H1 (cell line): Measurements from ENCODE around the gene RUFY4. TPM values are rescaled to one million over a fixed set of nuclear protein-coding genes. Genes with fewer than 3 reads are reported as not detected.

Source experiments
- CTCF ChIA-PET: fragments of 300-600 bp; sonication (Branson Sonifier 250); formaldehyde crosslinking; loops from one replicate; lab custom pipeline; 2021; ENCODE audit not compliant: partially characterized antibody; lab: Charles Lee
- POLR2A ChIA-PET: fragments of 300-600 bp; sonication (Branson Sonifier 250); formaldehyde crosslinking; loops from one replicate; lab custom pipeline; 2021; ENCODE audit warnings: inconsistent platforms; ENCODE audit not compliant: partially characterized antibody; lab: Charles Lee
- DNase-seq, 2 experiments: peaks; one replicate each; pipeline versions ENCODE4 v3.0.0 to v3.0.0-alpha.2; 2010 to 2022; ENCODE audit warnings: low spot score in 2 of 2, low read depth in 1 of 2, mixed read lengths in 1 of 2
- FAIRE-seq: peaks from 2 replicates; lab custom pipeline; 2011; peaks lifted over from hg19 to GRCh38; lab: Jason Lieb, UNC
- H2AFZ ChIP-seq: 2 replicates; pipeline ENCODE4 v1.8.1; 2012; ENCODE audit warnings: low read length, inconsistent platforms
- H2AK5ac ChIP-seq: 2 replicates; pipeline ENCODE4 v1.6.1; 2013; ENCODE audit warnings: low read depth, low read length
- H2BK120ac ChIP-seq: replicated peaks from 2 replicates; pipeline ENCODE3; 2013; ENCODE audit warnings: low read depth, low read length, inconsistent platforms
- H2BK12ac ChIP-seq: 2 replicates; pipeline ENCODE4 v1.6.1; 2013; ENCODE audit warnings: low read depth, low read length
- H2BK15ac ChIP-seq: 2 replicates; pipeline ENCODE4 v1.6.1; 2013; ENCODE audit warnings: low read length
- H2BK20ac ChIP-seq: 2 replicates; pipeline ENCODE4 v1.6.1; 2013; ENCODE audit warnings: low read length
- H2BK5ac ChIP-seq: 2 replicates; pipeline ENCODE4 v1.6.1; 2013; ENCODE audit warnings: low read depth, low read length
- H3K14ac ChIP-seq: 2 replicates; pipeline ENCODE4 v1.6.1; 2013; ENCODE audit warnings: inconsistent platforms; ENCODE audit not compliant: insufficient read length
- H3K18ac ChIP-seq: 2 replicates; pipeline ENCODE4 v1.6.1; 2013; ENCODE audit warnings: low read length; ENCODE audit errors: extremely low read depth
- H3K23ac ChIP-seq: 2 replicates; pipeline ENCODE4 v1.6.1; 2013; ENCODE audit warnings: inconsistent platforms; ENCODE audit not compliant: insufficient read length
- H3K23me2 ChIP-seq: 2 replicates; pipeline ENCODE4 v1.6.1; 2013; ENCODE audit warnings: low read depth, low read length
- H3K27ac ChIP-seq: 2 replicates; pipeline ENCODE4 v1.6.1; 2011; ENCODE audit warnings: low read depth, low read length, inconsistent platforms
- H3K27me3 ChIP-seq, 4 experiments: replicated peaks in 1 of 4; 1 replicate in 1 of 4; 2 replicates in 3 of 4; pipeline versions ENCODE4 v1.6.1 to v1.8.1; 2011 to 2013; ENCODE audit warnings: low read length in 3 of 4, mild to moderate bottlenecking in 3 of 4, inconsistent platforms in 2 of 4, mixed read lengths in 2 of 4, moderate library complexity in 1 of 4; ENCODE audit not compliant: control insufficient read depth in 3 of 4, insufficient read depth in 3 of 4; ENCODE audit errors: extremely low read depth in 1 of 4
- H3K36me3 ChIP-seq, 4 experiments: 2 replicates each; pipeline versions ENCODE4 v1.6.1 to v1.8.1; 2011 to 2013; ENCODE audit warnings: mild to moderate bottlenecking in 4 of 4, low read length in 3 of 4, moderate library complexity in 2 of 4, control low read depth in 1 of 4, inconsistent platforms in 1 of 4; ENCODE audit not compliant: insufficient read depth in 4 of 4, control insufficient read depth in 2 of 4
- H3K4ac ChIP-seq: replicated peaks from 2 replicates; pipeline ENCODE3; 2013; ENCODE audit warnings: low read length, low read depth, mixed read lengths, inconsistent platforms; ENCODE audit not compliant: insufficient read length
- H3K4me1 ChIP-seq, 4 experiments: replicated peaks in 1 of 4; 1 replicate in 1 of 4; 2 replicates in 3 of 4; pipeline versions ENCODE4 v1.6.1 to v1.8.1; 2011 to 2013; ENCODE audit warnings: low read length in 3 of 4, inconsistent platforms in 2 of 4, mixed read lengths in 1 of 4; ENCODE audit not compliant: insufficient read depth in 4 of 4, control insufficient read depth in 3 of 4
- H3K4me2 ChIP-seq, 2 experiments: 2 replicates each; pipeline versions ENCODE4 v1.6.1 to v1.8.1; 2011 to 2013; ENCODE audit warnings: low read depth in 2 of 2, low read length in 2 of 2, control low read depth in 1 of 2, inconsistent platforms in 1 of 2, mild to moderate bottlenecking in 1 of 2; ENCODE audit not compliant: insufficient read depth in 1 of 2
- H3K4me3 ChIP-seq, 4 experiments: fragments of 200-600, 300-600 bp in 1 of 4; sonication (generic), shearing (Covaris generic), sonication (Bioruptor Twin) in 1 of 4; 2 replicates each; pipeline versions ENCODE4 v1.5.1 to v1.8.1; 2011 to 2016; ENCODE audit warnings: low read length in 4 of 4, low read depth in 3 of 4, control low read depth in 2 of 4, inconsistent platforms in 2 of 4, mild to moderate bottlenecking in 2 of 4, mixed read lengths in 1 of 4, moderate library complexity in 1 of 4; ENCODE audit not compliant: insufficient read depth in 2 of 4; ENCODE audit errors: extremely low read depth in 1 of 4
- H3K56ac ChIP-seq: replicated peaks from 2 replicates; pipeline ENCODE3; 2013; ENCODE audit warnings: low read depth, mild to moderate bottlenecking, mixed read lengths, low read length, inconsistent platforms; ENCODE audit not compliant: insufficient read length
- H3K79me1 ChIP-seq: 2 replicates; pipeline ENCODE4 v1.6.1; 2013; ENCODE audit warnings: low read depth, low read length, control low read depth
- H3K79me2 ChIP-seq, 2 experiments: 2 replicates each; pipeline versions ENCODE4 v1.6.1 to v1.8.1; 2012 to 2013; ENCODE audit warnings: low read length in 2 of 2, mild to moderate bottlenecking in 2 of 2, inconsistent platforms in 1 of 2; ENCODE audit not compliant: insufficient read depth in 2 of 2, control insufficient read depth in 1 of 2
- H3K9ac ChIP-seq, 4 experiments: replicated peaks in 1 of 4; 1 replicate in 1 of 4; 2 replicates in 3 of 4; pipeline versions ENCODE4 v1.6.1 to v1.8.1; 2011 to 2013; ENCODE audit warnings: low read depth in 3 of 4, low read length in 3 of 4, control low read depth in 2 of 4, mild to moderate bottlenecking in 2 of 4, moderate library complexity in 2 of 4, inconsistent platforms in 1 of 4; ENCODE audit errors: extremely low read depth in 1 of 4
- H3K9me3 ChIP-seq, 2 experiments: 2 replicates each; pipeline versions ENCODE4 v1.6.1 to v1.8.1; 2012 to 2013; ENCODE audit warnings: mild to moderate bottlenecking in 2 of 2, moderate library complexity in 2 of 2, control low read depth in 1 of 2, inconsistent platforms in 1 of 2, low read depth in 1 of 2, low read length in 1 of 2, mixed read lengths in 1 of 2; ENCODE audit not compliant: insufficient read depth in 2 of 2
- H4K20me1 ChIP-seq, 2 experiments: replicated peaks in 1 of 2; 2 replicates each; pipeline versions ENCODE3 to v1.8.1; 2011 to 2013; ENCODE audit warnings: inconsistent platforms in 2 of 2, low read length in 2 of 2, mild to moderate bottlenecking in 1 of 2; ENCODE audit not compliant: insufficient read depth in 2 of 2, control insufficient read depth in 1 of 2
- H4K5ac ChIP-seq: 2 replicates; pipeline ENCODE4 v1.6.1; 2013; ENCODE audit warnings: low read length, low read depth, mixed read lengths, inconsistent platforms; ENCODE audit not compliant: insufficient read length
- H4K8ac ChIP-seq: 2 replicates; pipeline ENCODE4 v1.8.0; 2013; ENCODE audit warnings: mild to moderate bottlenecking, moderate library complexity, low read length, inconsistent platforms; ENCODE audit not compliant: insufficient read depth; ENCODE audit errors: extremely low read depth
- H4K91ac ChIP-seq: replicated peaks from 2 replicates; pipeline ENCODE3; 2013; ENCODE audit warnings: low read length, mixed read lengths, inconsistent platforms; ENCODE audit not compliant: insufficient read length
- EZH2 ChIP-seq: fragments of 200-600 bp; sonication (generic); IDR thresholded peaks from 2 replicates; pipeline ENCODE4 v1.7.1; 2012; ENCODE audit warnings: low read depth, mild to moderate bottlenecking, moderate library complexity, low read length, inconsistent platforms; ENCODE audit not compliant: severe bottlenecking
- HDAC2 ChIP-seq, 2 experiments: fragments of 300-600 bp in 1 of 2; sonication (generic) in 1 of 2; IDR thresholded peaks; 2 replicates each; pipeline ENCODE4 v1.6.1; 2011 to 2012; ENCODE audit warnings: low read depth in 2 of 2, low read length in 2 of 2, mild to moderate bottlenecking in 2 of 2, moderate library complexity in 2 of 2, borderline replicate concordance in 1 of 2, inconsistent platforms in 1 of 2
- KDM1A ChIP-seq: fragments of 200-600, 300-600 bp; sonication (generic); IDR thresholded peaks from 2 replicates; pipeline ENCODE4 v1.7.1; 2016; ENCODE audit warnings: mild to moderate bottlenecking, low read length, borderline replicate concordance
- NRF1 ChIP-seq: IDR thresholded peaks from 2 replicates; pipeline ENCODE4 v1.6.1; 2011; ENCODE audit warnings: mild to moderate bottlenecking, low read depth, low read length, improper control_type of control experiment
- PHF8 ChIP-seq: fragments of 200-600 bp; sonication (generic); conservative IDR thresholded peaks from 2 replicates; pipeline ENCODE4 v1.7.1; 2012; ENCODE audit warnings: low read depth, mild to moderate bottlenecking, inconsistent platforms, low read length, moderate library complexity
- RFX5 ChIP-seq: IDR thresholded peaks from 2 replicates; pipeline ENCODE4 v1.6.1; 2011; ENCODE audit warnings: low read depth, low read length, improper control_type of control experiment, borderline replicate concordance
- TBP ChIP-seq: IDR thresholded peaks from 2 replicates; pipeline ENCODE4 v1.6.1; 2011; ENCODE audit warnings: low read depth, low read length, improper control_type of control experiment
- TCF12 ChIP-seq: IDR thresholded peaks from 2 replicates; pipeline ENCODE4 v1.6.1; 2011; ENCODE audit warnings: low read depth, mild to moderate bottlenecking, low read length
- WGBS, 2 experiments: shearing (Covaris generic) in 1 of 2; methylation state at CpG; one replicate each; pipeline versions ENCODE4 v1.1.6 to v1.1.7; 2013 to 2015; ENCODE audit warnings: low lambda C conversion rate in 2 of 2, mixed read lengths in 2 of 2, inconsistent platforms in 1 of 2, low coverage in 1 of 2, missing lambda C conversion rate in 1 of 2; ENCODE audit not compliant: insufficient replicate concordance in 2 of 2, insufficient coverage in 1 of 2, insufficient read length in 1 of 2; ENCODE audit errors: extremely low coverage in 1 of 2, missing lambda C conversion rate in 1 of 2; 5-methylcytosine and 5-hydroxymethylcytosine counted together
- polyA plus RNA-seq, 7 experiments: library from polyadenylated mRNA; depleted of rRNA in 3 of 7; stranded (reverse) in 5 of 7; unstranded in 2 of 7; fragments of >200 nt in 5 of 7; fragments of 200-250 nt in 2 of 7; gene quantifications; 1 replicate in 5 of 7; 2 replicates in 1 of 7; 4 replicates in 1 of 7; pipeline versions ENCODE4 v1.2.1 to v1.2.3, GENCODE V29; 2011 to 2013; ENCODE audit warnings: missing spikeins in 2 of 7, mixed read lengths in 2 of 7
- total RNA-seq: library from RNA; stranded (reverse); fragmentation: NEBNext Ultra II Directional; extraction: Animal tissue kit (Norgen Biotek cat#: 25700); gene quantifications from 2 replicates; pipeline ENCODE4 v1.2.1, GENCODE V29; 2021

RUFY4 gene
- total and polyA plus RNA-seq, 2 of the 8 experiments (the other 6 are each of a cell fraction or from before 2014, with no cell fraction given) = 0.32 to 0.38 TPM

GRCh38 chr2:218127929-218128455, 58.9 kb downstream of the RUFY4 start:
- DNase-seq (no peak), FAIRE-seq (no peak)
- Histone ChIP-seq H3K23me2 (no peaks in the 10 kb centered on the region), H3K4me3 (no peak overlapping the region), H3K27me3 (0 out of 7 replicates have a peak, but pooled peaks cover 0 to 2% (median 0%) of the 10 kb centered on the region in 4 experiments), H3K4me2 (no peak overlapping the region), H3K56ac (no peak overlapping the region), H3K4ac (no peak overlapping the region), H4K8ac (no peak overlapping the region), H3K9me3 (no peaks in the 10 kb centered on the region), H4K20me1 (no peaks in the 10 kb centered on the region), H3K79me1 (no peaks in the 10 kb centered on the region), H4K91ac (no peak overlapping the region), H3K18ac (no peak overlapping the region), H3K4me1 (peaks cover 0 to 13% (median 6%) of the 10 kb centered on the region in 4 experiments; a peak in 2 of 7 replicates), H3K79me2 (no peaks in the 10 kb centered on the region), H4K5ac (no peak overlapping the region), H2BK5ac (no peak overlapping the region), H2AK5ac (no peak overlapping the region), H3K14ac (no peak overlapping the region), H2BK15ac (no peak overlapping the region), H2BK12ac (no peak overlapping the region), H3K23ac (no peak overlapping the region), H3K9ac (no peak overlapping the region), H2BK20ac (no peak overlapping the region), H3K27ac (no peak overlapping the region), H3K36me3 (no peaks in the 10 kb centered on the region), H2AFZ (no peak overlapping the region), H2BK120ac (no peak overlapping the region)
- WGBS, 2 experiments = 91% methylated on average over 3 of the region's 3 CpGs; no CpG with 5 or more reads in 1 of the 2 experiments
- POLR2A ChIA-PET = interaction anchor here (0.6 to 2.3 kb wide), 2 partner anchors 12 to 27 kb away, joined by 3 to 5 read pairs; no protein-coding TSS in a partner anchor
- CTCF ChIA-PET = interaction anchor here (1.4 to 2.0 kb wide), 2 partner anchors 30 to 57 kb away, joined by 4 to 5 read pairs; no protein-coding TSS in a partner anchor
- TF ChIP-seq NRF1 (no peak), KDM1A (0 out of 2 replicates have a peak, but pooled peaks have one; percentile 17), TCF12 (no peak), EZH2 (no peak), RFX5 (no peak), TBP (no peak), PHF8 (no peak), HDAC2 (IDR thresholded peaks at IDR 0.05; ENCODE audit: borderline replicate concordance in 1 of 2, low read depth in 2 of 2, low read length in 2 of 2) (0 out of 4 replicates have a peak, but pooled peaks of 1 of the 2 experiments have one; percentile 38)
